ELF-1 (cell line): ENCODE measurements around the gene SLC25A22.

Source experiments
- DNase-seq: peaks from one replicate; pipeline ENCODE4 v3.0.0-alpha.2; 2016; ENCODE audit warnings: low read depth, low spot score

Gene SLC25A22

DNA sequence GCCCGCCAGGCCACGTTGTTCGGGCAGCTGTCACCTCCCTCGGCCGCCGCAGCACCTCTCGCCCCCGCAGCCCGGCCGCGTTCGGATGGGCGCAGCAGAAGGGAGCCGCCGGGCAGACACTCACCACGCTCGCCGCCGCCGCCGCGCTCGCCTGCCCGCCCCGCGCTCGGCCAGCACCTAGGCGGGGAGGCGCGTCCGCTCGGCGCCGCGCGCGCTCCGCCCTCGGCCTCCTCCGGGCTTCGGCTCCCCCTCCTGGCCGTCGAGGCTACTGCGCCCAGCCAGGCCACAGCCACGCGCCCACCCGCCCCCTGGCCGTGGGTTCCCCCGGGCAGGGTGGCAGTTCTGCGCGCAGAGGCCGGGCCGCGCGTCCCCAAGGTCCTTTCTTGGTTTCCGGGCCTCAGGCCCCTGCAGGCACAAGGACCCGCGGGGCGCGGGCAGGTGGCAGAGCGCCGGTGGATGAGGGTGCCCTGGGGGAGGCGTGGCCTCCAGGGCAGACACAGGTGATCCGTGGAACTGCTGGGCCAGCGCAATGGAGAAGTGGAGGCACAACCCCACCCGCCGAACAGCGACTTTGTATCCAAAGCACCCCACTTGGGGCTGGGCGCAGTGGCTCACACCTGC is at the start of gene SLC25A22:
SLC25A22 (minus strand) TSS at position 189 of the 621 bp plus-strand sequence. CDS start 3,275 bp downstream, outside the sequence.
- peak; percentile 77 for DNase-seq

DNA sequence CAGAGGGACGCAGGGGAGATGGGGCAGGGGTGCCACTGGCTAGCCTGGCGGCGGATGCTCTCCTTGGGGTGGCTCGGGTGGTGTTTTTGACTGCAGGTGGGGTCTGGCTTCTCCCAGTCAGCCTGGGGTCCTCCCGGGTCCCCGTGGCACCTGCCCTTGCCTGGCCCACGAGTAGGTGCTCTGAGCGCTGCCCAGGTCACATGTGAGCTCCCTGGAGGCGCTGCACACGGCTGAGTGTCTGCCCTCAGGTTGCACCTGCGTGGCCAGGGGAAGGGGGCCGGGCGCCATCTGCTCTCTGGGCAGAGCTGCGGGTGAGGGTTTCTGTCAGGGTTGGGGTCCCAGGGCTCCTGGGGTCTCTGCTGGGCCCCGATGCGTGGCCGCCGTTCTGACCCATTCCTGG is 49.8 kb upstream of the SLC25A22 start:
- DNase-seq: no peak

DNA sequence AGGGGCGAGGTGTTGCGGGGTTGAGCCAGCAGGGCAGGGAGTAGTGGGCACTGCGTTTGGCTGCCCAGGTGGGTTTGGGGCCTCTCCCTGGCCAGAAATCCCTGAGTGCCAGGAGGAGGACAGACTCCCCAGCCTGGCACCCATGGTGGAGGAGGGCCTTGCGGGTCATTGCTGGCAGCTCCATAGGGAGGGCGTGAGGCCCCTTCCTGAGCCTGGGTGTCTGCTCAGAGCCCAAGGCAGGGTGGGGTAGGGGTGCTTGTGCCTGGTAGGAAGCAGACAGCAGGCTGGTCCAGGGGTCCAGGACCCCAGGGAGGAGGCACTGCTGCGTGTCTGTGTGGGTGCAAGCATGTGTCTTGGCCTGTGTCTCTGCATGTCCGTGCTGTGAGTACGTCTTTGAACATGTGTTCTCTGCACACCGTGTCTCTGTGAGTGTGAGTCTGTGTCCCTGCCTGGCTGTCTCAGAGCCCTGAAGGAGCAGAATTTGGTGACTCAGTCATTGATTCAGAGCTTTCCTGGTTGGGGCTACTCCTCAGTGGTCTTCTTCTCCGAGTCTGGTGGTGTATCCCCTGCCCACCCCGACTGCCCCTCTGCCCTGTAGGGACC is 48.5 kb upstream of the SLC25A22 start:
- no peak for DNase-seq

DNA sequence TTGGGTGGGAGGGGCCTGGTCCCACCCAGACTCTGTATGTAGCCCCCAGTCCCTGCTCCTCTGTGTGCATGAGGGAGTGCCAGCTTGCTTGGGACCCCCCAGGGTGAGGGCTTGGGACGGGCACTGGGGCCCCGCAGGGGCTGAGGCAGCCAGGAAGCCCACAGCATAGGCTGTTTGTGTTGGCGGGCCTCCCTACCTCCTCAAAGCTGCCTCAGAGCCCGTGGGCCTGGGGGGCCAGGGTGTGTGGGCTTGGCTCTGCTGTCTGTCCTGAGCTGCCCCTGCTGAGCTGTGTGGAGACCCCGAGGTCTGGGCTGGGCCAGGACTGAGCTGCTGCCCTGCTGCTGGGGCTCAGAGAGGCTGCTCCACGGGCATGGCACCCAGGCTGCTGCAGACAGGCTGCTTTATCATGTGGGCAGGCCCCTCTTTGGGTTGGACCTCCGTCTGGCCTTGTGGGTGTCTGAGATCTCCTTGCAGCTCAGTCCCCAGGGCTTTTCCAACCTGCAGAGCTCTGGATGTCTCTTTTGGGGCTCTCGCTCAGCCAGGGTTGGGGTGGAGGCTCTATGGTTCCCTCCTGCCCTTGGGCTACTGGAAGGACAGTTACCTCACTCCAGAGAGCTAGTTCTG is 47.9 kb upstream of the SLC25A22 start:
- no peak for DNase-seq

DNA sequence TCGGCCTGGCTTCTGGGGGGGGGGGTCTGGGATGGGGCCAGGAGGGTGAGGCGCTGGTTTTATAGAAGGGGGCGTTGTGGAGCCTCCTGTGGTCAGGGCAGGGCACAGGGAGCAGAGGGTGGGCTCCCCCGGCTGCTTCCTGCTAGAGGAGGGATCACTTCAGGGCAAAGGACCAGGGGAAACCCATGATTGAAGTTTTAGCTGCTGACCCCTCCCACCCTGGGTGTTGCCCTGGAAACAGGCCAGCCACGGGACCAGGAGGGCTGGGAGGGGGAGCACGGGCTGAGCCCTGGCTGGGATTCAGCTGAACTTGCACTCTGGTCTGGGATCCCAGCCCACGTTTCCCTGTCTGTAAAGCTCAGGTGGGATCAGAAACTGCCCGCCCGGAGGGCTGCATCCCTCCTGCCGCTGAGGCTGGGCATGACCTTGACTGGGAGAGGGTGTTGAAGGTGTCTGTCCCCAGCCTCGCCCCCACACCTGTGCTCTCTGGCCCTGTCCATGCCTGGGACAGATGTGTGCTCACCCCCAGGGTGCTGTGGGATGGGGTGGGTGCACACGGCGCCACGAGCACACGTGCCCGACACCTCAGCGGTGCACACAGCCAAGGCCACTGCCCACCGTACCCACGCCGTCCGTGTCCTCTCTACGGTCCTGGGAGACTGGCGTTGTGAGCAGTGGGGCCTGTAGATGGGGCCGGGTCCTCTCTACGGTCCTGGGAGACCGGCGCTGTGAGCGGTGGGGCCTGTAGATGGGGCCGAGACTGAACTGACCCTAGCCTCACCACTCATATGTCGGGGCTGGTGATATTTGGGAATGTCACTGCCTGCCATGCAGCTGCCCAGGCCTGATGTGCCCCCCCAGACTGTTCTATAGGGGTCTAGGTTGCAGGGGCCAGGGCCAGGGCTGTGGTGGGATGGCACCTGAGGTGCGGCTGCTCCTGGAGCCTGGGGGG is 46.9 kb upstream of the SLC25A22 start:
- DNase-seq: peak; percentile 94

DNA sequence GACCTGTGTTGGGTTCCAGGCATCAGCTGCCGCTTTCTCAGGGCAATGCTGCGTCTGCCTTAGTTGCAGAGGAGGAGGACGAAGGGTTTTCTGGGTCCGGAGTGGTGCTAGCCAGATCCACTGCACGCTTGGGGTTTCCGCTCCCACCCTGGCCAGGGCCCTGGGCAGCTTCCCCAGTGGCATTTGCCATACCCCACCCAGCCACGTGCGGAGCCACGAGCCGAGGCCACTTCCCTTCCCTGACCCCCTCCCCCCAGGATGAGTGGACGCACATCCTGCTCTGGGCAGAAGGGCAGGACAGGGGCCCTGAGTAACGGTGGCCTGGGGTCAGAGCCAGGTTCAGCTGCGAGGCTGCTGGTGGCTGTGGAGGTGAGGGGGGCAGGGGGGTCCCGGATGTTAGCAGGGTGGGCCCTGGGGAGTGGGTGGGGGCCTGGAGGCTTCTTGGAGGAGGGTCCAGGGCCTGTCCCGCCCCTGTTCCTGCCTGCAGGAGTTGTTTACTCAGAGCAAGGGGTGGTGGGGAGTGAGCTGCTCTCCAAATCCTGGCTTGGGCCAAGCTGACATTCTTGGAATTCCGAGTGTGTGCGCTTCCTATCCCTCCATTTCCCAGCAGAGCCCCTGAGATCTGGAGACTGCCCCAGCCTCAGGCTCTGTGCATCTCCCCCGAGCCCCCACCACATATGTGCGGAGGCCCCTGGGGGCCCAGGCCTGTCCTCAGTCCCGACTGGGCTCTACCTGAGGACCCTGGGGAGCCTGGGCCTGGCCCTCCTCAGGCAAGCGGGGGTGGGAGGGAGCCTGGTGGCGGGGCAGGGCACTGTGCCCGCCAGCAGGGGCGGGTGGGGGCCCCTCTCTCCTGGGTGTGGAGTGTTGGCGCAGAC is 46.0 kb upstream of the SLC25A22 start:
- DNase-seq: peak; percentile 97

DNA sequence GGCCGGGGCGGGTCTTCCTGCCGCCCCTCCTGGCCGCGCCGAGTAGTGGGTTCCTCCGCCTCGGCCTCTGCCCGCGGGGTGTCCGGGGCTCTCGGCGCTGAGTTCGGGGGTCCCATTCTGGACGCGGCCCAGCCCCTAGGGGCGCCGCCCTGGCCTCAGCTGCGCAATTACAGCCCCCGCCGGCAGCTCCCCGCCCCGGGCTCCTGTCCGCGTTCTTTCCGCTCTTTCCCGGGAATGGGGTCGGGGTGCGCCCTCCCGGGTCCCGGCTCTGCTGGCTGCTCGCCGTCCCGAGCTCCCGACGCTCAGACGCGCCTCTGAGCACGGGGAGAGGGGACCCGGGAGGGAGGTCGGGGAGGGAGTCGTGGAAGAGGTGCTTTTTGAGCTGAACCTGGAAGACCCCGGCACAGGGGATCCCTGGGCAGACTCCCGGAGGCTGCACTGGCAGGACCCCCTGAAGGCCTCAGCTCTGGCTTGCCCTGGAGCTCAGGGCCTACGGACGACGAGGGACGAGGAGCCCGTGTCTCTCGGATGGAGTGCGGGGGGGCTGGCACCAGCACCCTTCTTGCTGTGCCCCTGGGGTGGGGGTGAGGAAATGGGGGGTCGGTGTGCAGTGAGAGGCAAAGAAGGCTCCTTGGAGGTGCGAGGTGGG is 45.1 kb upstream of the SLC25A22 start:
- DNase-seq: no peak

DNA sequence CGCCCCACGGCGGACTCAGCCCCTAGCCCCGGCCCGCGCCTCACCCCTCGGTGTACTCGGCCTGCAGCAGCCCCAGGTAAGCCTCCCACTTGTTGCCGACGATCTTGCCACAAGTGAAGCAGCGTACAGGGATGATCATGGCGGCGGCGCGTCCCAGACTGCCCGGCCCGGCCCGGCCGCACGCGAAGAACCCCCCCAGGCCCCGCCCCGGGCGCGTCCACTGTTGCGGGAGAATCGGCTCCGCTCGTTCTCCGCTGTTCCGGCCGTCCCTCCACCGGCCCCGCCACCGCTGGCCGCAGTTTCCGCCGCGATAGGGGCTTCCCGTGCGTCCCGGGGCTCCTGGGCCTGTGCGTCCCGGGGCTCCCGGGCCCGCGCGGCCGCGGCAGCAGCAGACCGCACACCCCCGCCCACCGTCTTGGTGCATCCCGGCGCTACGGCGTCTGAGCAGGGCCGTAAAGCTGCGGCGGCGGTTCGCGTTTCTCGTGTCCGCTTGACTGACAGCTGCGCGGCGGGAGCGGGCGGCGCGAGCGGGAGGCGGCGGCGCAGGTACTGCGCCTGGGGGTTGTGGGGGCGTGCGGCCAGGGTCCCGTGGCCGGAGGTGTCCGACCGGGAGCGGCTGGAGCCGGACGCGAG is 44.4 kb upstream of the SLC25A22 start, which contains the start of the genes POLR2L and TSPAN4:
POLR2L (minus strand) TSS at position 160 of the 633 bp plus-strand sequence; CDS start at position 139, 21 bp downstream.
TSPAN4 (plus strand) TSS at position 483 of the 633 bp plus-strand sequence. CDS start 7,453 bp downstream, outside the sequence.
- peak; percentile 91 for DNase-seq

DNA sequence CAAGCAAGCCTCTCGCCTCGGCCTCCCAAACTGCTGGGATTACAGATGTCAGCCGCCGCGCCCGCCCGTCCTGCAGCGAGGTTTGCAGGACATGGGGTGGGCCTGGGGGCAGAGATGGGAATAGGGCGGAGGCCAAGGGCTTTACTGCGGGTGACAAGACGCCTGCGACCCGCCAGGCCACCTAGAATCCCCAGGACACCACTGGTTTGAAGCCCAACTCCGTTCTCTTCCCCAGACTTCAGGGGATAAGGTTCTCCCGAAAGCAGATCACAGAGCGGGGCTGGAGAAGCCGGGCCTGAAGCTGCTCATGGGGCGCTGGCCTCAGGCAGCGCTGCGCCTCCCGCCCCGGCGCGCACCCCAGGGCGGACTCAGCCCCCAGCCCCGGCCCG is 43.9 kb upstream of the SLC25A22 start:
- DNase-seq: peak; percentile 35

DNA sequence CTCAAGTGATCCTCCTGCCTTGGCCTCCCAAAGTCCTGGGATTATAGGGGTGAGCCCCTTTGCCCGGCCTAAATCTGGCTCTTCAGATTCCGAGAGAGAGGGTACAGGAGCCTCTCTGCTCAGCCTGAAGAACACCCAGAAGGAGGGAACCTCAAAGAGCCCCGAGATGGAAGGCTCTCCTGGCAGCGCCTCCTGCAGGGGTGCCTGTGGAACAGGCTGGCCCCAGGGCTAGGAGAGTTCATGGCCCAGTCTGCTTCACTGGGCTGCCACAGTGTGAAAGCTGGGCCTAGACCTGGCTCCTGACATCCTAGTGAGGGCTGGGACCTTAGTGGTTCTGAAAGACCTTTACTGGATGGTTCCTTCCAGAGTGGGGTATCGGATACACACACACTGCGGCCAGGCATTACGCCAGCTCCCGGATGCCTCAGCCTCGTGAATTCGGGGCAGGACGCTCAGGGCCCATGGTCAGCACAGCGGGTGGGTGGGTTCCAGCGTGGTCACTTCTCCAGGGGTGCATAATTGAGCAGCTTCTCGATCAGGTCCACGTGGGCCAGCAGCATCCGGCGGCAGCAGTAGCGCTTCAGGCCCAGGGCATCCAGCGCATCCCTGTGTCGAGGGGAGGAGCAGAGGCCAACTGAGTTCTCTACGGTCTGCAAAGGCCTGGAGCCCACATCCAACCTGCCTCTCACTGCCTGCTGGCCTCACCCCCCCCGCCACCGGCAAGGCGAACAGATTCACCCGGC is 42.0 kb upstream of the SLC25A22 start:
- no peak for DNase-seq

DNA sequence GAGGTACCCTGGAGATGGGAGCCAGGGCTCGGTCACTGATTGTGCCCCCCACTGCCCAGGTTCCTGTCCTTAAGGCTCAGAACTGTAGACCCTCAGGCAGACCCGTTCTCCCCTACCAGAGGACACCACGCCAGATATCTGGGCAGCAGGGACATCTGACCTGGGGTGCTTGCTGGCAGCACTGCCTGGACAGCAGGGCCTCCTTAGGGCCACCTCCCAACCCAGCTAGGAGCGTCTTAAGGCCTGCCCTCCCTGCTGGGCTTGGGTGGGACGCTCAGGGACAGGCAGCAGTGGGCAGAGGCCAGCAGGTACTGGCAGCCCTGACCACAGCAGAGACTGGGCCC is 41.2 kb upstream of the SLC25A22 start:
- no peak for DNase-seq

DNA sequence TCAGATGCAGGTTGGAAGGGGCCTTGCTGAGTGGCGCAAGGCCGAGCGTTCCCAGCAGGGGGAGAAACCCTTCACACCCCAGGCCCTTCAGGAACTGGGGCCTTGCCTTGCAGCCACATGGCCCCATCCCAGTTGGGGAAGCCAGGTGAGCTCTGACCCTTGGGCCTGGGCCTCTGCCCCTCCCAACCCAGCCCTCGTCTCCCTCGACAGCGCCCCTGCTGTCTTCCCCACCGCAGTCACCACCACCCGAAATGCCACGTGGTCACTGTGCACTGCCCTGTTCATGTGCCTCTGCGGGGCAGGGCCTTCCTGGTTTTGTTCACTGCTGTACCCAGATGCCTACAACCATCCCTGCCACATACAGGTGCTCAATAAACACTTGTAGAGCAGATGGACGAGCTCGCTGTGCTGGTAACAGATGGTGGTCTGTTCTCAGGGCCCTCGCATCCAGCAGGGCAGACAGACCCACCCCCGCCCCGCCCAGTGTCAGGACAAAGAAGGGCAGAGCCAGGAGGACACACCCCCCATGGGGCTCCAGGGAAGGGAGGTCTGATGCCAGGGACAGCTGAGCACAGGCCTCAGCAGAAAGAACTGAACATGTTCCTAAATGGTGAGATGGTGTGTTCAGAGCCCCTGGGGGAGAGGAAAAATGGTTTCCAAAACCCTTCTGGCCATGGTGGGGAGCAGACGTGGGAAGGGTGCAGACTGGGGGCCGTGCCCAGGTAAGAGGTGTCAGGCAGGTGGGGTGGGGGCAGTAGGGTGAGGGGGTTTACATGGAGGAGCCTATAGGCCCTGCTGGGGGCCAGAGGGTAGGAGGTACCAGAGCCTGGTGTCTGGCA is 40.6 kb upstream of the SLC25A22 start:
- DNase-seq: peak; percentile 69

DNA sequence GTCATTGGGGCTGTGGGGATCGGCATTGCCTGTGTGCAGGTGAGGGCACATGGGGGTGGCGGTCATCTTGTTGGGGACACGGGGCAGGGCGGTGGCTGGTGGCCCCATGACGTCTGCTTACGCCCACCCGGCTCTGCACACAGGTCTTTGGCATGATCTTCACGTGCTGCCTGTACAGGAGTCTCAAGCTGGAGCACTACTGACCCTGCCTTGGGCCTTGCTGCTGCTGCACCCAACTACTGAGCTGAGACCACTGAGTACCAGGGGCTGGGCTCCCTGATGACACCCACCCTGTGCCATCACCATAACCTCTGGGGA is 39.9 kb upstream of the SLC25A22 start:
- no peak for DNase-seq

DNA sequence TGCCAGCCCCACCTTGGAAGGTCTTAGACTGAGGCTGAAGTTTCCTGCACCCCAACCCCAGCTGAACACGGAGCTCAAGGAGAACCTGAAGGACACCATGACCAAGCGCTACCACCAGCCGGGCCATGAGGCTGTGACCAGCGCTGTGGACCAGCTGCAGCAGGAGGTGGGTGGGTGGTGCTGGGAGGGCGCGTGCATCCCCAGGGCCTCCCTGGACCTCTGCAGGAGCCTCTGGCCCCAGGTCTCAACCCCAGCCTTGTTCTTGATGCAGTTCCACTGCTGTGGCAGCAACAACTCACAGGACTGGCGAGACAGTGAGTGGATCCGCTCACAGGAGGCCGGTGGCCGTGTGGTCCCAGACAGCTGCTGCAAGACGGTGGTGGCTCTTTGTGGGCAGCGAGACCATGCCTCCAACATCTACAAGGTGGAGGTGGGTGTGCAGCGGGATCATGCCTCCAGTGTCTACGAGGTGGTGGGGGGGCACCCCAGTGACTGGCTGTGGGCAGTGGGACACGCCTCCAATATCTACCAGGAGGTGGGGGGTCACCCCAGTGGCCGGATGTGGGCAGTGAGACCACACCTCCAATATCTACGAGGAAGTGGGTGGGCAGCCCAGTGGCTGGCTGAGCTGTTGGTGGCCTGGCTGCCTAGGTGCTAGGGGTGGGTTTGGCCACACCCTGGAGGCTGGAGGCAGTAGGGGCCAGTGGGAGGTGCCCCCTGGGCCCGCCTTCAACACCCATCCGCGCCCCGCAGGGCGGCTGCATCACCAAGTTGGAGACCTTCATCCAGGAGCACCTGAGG is 39.3 kb upstream of the SLC25A22 start:
- no peak for DNase-seq

DNA sequence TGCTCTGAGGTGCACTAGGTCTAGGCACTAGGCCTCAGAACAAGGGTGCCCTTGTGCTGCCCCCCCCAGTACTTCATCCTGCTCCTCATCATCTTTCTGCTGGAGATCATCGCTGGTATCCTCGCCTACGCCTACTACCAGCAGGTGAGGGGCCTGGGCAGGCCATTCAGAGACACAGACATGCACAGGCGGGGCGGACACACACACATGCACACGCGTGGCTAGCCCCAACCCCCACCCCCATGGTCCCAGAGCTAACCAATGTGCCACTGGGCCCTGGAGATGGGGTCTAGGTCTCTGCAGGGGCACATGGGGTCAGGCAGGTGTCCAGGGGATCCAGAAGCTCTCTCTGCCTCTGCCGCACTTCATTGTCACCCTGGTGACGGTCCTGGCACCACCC is 38.6 kb upstream of the SLC25A22 start:
- no peak for DNase-seq

DNA sequence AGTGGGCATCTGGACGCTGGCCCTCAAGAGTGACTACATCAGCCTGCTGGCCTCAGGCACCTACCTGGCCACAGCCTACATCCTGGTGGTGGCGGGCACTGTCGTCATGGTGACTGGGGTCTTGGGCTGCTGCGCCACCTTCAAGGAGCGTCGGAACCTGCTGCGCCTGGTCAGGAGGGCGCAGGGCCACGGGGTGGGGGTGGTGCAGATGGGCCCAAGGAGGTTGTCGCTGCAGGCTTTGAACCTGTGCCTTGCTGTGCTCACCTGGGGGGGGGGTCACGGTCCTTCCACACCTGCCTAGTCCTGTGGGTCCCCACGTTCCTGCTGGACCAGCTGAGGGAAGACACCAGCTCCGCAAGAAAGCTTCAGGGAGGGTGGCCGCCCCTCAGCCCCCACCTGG is 38.2 kb upstream of the SLC25A22 start:
- DNase-seq: no peak
